Ureter (tissue), 1 donor: ENCODE data around the gene EDEM1. TPM values are rescaled to one million over a fixed set of nuclear protein-coding genes. Genes with fewer than 3 reads are reported as not detected.

Source experiments
- DNase-seq: peaks from one replicate; pipeline ENCODE4 v3.0.0-alpha.2; 2020; ENCODE audit warnings: low spot score
- total RNA-seq: library from RNA; stranded (reverse); gene quantifications from one replicate; pipeline ENCODE4 v1.2.4, GENCODE V29; 2023
- donor health status: DM: yes; HTN: yes; CAD: no.

The EDEM1 gene
- total RNA-seq, 1 donor from 2014 or later: 57.3 TPM

DNA sequence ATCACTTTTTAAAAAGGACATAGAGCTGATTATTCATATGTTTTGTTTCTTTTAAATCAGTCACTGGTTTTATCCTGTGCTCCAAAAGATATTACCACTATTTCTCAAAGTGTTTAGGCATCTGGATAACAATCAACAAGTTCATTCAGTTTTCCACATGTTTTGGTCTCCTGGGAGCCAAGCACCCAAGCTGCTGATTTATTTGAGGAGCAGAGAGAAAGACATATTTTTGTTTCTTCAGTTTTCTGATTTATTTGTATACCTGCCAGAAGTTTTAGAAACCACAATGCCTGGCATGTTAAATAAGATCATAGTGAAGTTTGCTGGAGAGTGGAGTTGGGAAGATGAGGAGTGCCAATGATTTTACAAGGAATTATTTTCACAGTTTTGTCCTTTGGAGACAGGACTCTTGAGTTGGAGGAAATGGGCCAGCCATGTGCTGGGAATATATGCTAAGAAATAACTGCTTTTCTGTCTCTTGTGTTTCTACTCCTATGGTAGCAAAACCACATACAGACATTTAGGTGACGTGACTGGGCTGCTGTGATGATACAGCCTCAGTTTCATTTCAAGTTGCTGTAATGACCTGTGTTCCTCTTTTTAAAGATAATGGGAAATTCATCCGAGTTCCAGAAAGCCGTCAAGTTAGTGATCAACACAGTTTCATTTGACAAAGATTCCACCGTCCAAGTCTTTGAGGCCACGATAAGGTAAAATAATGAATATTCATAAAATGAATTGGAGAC lies 11.7 kb downstream of the EDEM1 start:
- DNase-seq: no peak

DNA sequence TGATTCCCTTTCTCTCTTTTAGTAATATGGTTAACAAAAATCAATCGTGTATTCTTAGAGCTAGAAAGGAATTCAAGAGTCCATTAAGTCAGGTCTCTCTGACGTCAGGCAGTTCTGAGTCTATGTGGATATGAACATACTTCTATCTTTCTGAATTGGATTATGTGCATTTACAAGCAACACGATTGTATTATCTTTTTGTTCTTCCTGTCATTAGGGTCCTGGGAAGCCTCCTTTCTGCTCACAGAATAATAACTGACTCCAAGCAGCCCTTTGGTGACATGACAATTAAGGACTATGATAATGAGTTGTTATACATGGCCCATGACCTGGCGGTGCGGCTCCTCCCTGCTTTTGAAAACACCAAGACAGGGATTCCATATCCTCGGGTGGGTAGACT lies 14.0 kb downstream of the EDEM1 start:
- no peak for DNase-seq

DNA sequence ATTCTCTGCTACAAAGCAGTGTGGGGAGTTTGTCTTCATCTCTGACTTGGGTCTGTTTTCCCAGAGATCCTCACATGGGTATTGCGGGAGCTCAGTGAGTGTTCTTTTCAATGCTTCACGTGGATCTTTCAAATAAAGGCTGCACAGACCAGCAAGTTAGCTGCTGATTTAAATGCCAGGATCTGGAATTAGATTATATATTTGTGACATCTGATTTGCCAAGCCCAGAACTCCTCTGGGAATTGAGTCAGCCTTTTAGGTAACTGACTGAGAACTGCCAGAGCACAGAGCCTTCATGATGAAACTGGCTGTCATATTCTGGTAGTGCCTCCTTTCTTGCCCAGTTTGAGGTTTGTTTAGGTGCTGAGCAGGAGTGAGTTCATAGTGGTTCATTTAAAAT lies 14.7 kb downstream of the EDEM1 start:
- no peak for DNase-seq

DNA sequence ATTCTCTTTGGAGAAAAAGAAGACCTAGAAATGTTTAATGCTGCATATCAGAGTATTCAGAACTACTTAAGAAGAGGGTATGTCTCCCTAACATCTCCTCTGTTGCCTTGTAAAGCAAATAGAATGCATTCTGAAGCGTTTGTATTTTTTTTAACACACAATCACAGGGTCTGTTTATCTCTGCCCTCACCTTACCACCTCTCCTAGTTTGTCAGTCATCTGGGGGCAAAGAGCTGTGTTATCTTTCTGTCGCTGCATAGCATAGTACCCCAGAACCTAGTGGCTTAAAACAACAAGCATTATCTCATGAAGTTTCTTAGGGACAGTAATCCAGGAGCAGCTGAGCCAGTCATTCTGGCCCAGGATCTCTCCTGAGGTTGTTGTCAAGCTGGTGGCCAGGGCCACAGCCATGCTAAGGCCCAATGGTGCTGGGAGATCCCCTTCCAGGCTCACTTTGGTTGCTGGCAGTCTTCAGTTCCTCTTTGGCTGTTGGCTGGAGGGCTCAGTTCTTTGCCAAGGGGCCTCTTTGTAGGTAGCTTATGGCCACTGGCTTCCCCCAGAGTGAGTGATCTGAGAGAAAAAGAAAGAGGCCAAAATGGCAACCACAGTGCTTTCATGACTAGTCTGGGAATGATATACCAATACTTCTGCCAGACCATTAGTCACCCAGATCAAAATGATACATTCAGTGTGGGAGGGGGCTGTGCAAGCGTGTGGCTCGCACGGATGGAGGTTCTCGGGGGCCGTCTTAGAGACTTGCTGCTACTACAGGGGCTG lies 17.8 kb downstream of the EDEM1 start:
- no peak for DNase-seq

GRCh38 chr3:5210926-5211325 lies 23.4 kb downstream of the EDEM1 start:
- no peak for DNase-seq

- DNase-seq: no peak
Observed at GRCh38 chr3:5212628-5213573, 25.4 kb downstream of the EDEM1 start.

DNA sequence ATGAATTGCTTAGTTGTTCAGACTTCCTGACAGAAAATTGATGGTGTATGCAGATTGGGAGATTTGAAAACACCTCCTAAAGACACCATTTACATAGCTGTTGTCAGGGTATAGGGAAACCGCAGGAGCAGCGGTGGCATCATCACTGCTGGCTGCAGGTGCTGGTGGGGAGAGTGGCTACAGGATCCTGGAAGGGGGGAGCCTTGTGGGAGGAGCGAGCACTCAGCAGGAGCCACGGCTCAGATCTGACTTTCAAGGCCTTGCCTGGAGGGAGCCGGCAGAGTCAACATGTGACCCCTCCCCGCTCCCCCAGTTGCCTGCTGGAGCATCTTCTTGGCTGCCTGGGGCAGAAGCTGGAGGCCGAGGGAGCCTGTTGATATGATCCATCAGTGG lies 26.1 kb downstream of the EDEM1 start:
- no peak for DNase-seq

DNA sequence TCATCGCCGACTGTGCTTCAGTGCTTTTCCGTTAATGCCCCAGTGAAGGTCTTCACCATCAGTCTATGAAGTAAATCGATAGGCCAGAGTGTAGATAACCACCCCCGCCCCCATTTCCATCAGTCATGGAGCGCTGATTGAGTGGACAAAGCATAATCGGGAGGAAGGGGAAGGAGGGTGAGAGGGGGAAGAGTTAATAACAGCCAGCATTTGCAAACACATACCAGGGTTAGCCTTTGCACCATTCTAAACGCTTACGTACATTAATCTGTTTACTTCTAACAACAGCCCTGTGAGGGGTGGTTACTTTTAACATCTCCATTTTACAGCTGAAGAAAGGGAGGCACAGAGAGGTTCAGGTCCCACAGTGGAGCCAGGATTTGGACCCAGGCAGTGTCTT lies 26.8 kb downstream of the EDEM1 start:
- no peak for DNase-seq

DNA sequence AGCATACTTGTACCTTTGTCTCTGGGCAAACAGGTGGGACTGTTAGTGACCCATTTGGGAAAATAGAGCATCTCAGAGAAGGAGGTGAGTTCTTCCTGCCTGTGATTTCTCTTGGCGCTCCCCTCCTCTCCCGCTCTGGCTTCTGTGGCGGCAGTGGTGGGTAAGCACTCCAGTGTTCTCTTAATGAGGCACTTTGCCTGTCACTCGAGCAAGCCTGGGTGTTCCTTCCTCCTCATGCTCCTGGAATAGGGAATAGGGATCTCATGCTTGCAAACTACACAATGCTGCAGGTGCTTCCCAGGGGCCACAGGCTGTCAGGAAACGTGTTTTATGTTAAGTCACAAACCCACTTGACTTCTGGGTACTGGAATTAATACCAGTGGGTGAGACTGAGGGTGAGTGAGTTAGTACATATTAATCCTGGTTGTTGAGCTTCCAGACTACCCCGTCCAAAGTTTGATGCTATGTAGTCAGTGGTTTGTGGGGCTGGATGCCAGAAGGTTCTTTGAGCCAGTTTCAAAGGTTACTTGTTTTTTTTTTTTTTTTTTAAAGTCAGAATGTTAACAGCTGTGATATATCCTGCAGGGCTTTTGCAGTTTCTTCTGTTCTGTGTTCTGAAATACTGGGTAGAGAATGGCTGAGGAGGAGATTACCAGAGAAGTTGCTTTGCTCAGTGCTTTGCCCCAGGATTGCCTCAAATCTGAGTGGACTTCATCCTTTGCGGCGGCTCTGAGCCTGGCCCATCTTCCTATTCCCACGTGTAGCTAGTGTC lies 30.5 kb downstream of the EDEM1 start:
- DNase-seq: no peak

GRCh38 chr3:5218815-5219214 lies 31.3 kb downstream of the EDEM1 start:
- DNase-seq: no peak

- DNase-seq: no peak
Observed at GRCh38 chr3:5219216-5219615, 31.7 kb downstream of the EDEM1 start.

DNA sequence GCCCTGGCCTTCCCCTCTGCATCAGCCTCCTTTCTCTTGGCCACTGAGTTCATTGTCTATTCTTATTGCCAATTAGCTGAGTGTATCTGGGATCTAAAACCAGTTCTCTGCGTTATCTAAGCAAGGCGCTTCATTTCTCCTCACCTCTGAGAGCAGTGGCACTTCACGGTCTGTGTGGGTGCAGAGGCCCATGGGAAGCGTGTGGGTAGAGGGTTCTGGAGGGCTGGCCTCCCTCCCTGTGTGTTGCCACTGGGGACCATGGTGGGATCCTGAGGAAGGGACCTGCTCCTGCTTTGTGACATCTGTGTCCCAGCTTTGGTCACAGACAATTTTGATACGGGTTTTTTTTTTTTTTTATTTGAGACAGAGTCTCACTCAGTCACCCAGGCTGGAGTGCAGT lies 32.7 kb downstream of the EDEM1 start:
- no peak for DNase-seq

DNA sequence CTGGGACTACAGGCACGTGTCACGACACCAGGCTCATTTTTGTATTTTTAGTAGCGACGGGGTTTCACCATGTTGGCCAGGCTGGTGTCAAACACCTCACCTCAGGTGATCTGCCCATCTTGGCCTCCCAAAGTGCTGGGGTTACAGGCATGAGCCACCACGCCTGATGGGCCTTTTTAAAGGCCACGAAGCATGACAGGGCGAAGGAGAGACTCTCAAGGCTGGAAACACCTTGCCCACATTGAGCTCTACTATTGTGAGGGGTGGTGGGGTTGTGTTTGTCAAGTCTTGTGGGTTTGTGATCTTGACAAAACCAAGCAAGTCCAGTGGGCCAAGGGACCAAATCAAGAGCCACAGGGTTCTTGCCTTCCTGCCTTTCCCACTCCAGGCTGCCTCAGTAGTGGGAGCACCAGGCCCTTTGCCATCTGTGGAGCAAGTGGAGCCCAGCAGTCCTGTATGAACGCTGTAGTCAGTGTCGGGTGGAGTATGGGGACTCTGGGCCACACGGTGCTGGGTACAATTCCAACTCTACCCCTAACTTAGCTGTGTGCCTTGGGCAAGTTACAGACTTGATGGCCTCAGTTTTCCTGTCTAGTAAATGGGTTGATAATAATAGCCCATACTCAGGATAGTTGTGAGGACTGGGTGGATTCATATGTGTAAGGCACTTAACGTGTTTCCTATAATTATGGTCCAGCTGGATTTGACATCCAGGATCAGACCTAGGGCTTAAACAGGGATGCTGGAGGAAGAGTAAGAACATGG lies 33.3 kb downstream of the EDEM1 start:
- no peak for DNase-seq

DNA sequence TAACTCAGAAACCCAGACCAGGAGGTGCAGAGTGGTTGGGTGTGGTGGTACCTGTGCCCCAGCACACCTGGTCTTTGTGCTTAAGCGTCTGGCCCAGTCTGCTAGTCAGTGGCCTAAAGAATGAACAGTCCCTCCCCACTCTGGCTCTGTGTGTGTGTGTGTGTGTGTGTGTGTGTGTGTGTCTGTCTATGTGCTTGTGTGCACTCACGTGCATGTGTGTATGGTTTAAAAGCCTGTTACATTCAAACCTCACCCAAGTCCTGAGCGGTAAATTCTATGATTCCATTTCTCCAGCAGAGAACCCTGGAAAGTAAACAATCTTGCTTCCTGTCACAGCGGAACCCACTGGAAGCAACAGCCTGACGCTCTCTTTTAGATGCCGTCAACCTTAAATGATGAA lies 34.2 kb downstream of the EDEM1 start:
- DNase-seq: no peak

DNA sequence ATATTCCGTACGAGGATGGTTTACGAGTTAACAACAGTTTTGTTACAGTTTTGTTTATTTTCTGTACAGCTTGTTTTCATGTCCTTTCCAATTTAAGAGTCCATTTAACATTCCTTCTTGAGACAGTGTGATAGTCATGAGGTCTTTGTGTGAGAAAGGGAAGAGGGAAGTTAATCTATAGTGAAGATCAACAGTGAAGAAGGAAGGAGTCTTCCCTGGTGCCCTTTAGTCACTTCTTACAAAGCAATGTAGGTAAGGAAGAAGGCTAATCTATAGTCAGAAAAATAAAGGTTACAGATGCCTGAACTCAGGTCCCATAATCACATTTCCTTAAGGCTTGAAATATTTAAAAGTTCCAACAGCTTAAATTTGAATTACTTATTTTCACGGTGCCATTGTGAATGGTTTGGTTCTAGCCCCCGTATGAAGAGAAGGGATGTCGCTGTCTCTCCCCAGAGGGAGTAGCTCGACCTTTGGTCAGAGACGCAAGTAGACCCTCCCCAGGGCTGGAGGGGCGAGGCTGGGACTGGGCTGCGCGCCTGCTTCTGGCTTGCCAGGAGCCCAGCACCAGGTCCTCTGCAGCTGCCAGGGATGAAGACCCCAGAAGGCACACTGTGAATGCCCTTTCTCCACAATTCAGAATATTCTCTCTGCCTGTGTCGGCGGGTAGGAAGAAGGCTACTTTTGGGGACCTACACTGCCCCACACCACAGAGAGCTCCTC lies 34.9 kb downstream of the EDEM1 start:
- DNase-seq: no peak

DNA sequence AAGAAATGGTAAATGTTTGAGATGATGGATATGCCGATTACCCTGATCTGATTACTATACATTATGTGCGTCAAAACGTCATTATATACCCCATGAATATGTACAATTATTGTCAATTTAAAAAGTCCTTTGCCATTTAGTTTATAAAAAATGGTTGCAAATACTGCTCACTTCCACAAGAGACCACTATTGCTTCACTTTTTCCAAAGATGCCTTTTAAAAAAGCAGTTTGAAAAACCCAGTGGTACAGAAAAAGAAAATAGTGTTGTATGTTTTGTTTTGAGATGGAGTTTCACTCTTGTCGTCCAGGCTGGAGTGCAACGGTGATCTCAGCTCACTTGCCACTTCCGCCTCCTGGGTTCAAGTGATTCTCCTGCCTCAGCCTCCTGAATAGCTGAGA lies 39.3 kb downstream of the EDEM1 start:
- no peak for DNase-seq

DNA sequence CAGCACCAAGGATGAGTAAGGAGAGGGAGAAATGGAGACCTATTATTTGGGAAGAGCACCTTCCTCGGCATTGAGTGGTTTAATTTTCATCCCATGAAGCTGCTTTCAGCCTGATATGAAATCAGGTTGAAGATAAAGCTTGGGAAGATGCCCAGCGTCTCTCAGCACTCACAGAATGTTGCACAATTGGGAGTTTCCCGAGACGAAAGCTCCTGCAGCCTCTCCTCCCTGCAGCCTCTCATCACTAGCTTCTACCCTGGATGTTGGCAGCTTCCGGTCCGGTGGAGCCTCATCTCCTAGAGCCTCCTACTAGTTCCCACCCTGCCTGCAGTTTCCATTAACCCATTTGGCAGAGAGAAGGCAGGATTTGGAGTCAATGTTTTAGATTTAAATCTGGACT lies 40.3 kb downstream of the EDEM1 start:
- no peak for DNase-seq

- DNase-seq: no peak
Observed at GRCh38 chr3:5229414-5229813, 41.9 kb downstream of the EDEM1 start.

GRCh38 chr3:5231074-5231473 lies 43.6 kb downstream of the EDEM1 start:
- DNase-seq: no peak

GRCh38 chr3:5231487-5231886 lies 44.0 kb downstream of the EDEM1 start:
- DNase-seq: no peak
